ENCODE measurements around the gene GLDN. TPM values are rescaled to one million over a fixed set of nuclear protein-coding genes. Genes with fewer than 3 reads are reported as not detected.

Gene GLDN
- total RNA-seq: 1 to 10 TPM in 3 of 4 donors, under 1 TPM in 1; 0.07 to 1.7 (median 1.4) TPM
- polyA plus RNA-seq: 1 to 10 TPM in 1 of 3 donors, under 1 TPM in 2; 0.27 to 1.3 (median 0.77) TPM
- long read RNA-seq, donor 1: 0 reads
- long read RNA-seq, donor 2, partial matches to known transcripts: 0 of 1 reads
- long read RNA-seq, donor 2, other reads (novel, unspliced or antisense): 1 of 1 reads

DNA sequence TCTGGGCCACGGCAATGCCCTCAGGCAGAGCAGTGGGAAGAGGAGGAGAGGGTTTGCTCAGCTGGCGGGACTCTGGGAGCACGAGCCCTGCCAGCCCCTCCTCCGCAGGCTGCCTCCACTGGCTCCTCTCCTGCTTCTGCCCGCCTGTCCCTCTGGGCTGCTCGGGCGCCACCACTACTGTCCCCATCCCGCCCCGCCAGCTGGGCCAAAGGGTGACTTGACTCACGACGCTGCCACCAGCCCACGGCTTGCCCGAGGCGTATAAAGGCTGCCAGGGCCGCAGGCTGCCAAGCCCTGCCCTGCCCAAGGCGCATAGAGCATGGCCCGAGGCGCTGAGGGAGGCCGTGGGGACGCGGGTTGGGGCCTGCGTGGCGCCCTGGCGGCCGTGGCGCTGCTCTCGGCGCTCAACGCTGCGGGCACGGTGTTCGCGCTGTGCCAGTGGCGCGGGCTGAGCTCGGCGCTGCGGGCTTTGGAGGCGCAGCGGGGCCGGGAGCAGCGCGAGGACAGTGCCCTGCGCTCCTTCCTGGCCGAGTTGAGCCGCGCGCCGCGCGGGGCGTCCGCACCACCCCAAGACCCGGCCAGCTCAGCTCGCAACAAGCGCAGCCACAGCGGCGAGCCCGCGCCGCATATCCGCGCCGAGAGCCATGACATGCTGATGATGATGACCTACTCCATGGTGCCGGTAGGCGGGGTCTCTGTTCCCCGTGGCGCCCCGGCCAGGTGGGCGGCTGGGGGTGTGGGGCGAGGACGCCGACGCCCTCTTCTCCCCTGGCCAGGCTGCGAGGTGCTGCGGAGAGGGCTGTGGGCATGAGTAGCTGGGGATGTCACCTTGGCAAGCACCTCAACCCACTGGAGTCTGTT, at the start of gene GLDN:
TSS of gene GLDN (plus strand) at position 290 of the 861 bp plus-strand sequence. CDS start at position 320, 30 bp downstream.
- ATAC-seq: peak; percentile 53 to 95 (median 90)
- H3K4me3 ChIP-seq: peak within 1 kb of the TSS; percentile 60
- intact Hi-C loops (cut with DNase I): no loop called here
- no peaks in the 10 kb centered on the region for H3K9me3 ChIP-seq
- H3K4me1 ChIP-seq: no peaks in the 10 kb centered on the region
- peaks cover 0 to 10% (median 0%) of the 10 kb centered on the region in 3 donors for H3K27me3 ChIP-seq (ENCODE audit: insufficient read depth in 3 of 3, low read length in 2 of 3)
- WGBS, 3 donors: 4 to 8% (median 5%) methylated on average over 48 to 76 of the region's 76 CpGs
- no peak within 1 kb of the TSS for H3K27ac ChIP-seq
- DNase-seq: peak; percentile 53 to 80
- no peaks in the 10 kb centered on the region for H3K36me3 ChIP-seq (ENCODE audit: insufficient read depth in 1 of 2, low read depth in 1 of 2)
- TF ChIP-seq, protein P1, sequence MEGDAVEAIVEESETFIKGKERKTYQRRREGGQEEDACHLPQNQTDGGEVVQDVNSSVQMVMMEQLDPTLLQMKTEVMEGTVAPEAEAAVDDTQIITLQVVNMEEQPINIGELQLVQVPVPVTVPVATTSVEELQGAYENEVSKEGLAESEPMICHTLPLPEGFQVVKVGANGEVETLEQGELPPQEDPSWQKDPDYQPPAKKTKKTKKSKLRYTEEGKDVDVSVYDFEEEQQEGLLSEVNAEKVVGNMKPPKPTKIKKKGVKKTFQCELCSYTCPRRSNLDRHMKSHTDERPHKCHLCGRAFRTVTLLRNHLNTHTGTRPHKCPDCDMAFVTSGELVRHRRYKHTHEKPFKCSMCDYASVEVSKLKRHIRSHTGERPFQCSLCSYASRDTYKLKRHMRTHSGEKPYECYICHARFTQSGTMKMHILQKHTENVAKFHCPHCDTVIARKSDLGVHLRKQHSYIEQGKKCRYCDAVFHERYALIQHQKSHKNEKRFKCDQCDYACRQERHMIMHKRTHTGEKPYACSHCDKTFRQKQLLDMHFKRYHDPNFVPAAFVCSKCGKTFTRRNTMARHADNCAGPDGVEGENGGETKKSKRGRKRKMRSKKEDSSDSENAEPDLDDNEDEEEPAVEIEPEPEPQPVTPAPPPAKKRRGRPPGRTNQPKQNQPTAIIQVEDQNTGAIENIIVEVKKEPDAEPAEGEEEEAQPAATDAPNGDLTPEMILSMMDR (IDR thresholded peaks at IDR 0.05): no peak

DNA sequence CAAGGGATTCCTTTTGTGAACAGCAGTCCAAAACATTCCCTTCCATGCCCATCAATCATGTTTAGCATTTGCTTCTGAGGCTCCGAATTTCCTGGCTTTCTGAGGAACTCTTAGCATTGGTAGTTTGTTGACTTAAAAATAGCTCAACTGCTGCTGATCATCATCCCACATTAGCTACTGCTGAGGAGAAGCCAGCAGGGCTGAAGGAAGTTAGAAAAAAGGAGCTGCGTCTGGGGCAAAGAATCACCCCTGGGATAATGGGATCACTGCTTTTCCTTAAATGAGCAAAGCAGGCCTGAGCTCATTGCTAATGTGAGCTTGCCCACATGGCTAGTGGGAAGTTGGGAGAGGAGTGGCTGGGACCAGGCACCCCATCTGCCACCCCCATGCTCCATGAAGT, 42.8 kb upstream of the GLDN start:
- Histone ChIP-seq H3K9me3 (no peaks in the 10 kb centered on the region), H3K36me3 (ENCODE audit: insufficient read depth in 1 of 2, low read depth in 1 of 2) (no peaks in the 10 kb centered on the region), H3K4me1 (no peaks in the 10 kb centered on the region), H3K27ac (no peak overlapping the region), H3K27me3 (ENCODE audit: insufficient read depth in 3 of 3, low read length in 2 of 3) (no peaks in the 10 kb centered on the region), H3K4me3 (no peak overlapping the region)
- no peak for ATAC-seq
- TF ChIP-seq, protein P1 (IDR thresholded peaks at IDR 0.05): no peak
- WGBS, 3 donors: 24 to 36% (median 27%) methylated on average over 2 of the region's 2 CpGs
- intact Hi-C loops (cut with DNase I): no loop called here
- DNase-seq: no peak

DNA sequence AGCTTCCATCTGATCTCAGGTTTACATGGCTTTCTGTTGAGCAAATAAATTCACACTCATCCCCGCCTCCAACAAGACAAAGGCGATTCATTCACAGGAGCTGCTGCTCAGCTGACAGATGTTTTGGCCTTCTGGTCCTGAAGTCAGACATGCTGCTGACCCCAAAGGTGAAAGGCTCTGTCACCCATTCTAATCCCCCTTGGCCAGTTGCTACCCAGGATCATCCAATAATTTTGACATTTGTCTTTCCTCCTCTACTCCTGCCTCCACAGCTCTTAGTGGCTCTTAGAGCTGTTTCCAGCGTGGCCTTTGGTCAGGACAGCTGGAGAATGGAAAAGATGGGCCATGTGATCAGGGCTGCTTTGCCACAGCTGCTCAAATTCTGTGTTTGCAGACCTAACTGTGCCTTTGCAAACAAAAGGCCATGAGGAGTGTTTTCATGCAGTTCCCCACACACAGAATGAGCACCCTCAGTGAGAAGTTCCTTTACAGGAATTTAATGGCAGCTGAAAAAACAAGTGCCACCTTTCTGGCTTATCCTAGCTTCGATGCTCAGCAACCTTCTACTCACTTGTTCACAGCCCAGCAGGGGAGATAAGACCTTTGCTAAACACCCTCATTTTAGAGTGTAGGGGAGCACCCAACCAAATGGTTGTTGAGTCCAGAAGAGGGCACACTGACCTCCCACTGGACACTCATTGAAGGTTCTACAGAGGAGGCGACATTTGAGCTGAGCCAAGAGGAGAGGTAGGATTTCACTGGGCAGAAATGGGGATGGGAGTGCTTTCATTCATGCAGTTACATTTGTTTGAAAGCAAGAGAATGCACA, 42.1 kb upstream of the GLDN start:
- TF ChIP-seq, protein P1 (IDR thresholded peaks at IDR 0.05): no peak
- intact Hi-C loops (cut with DNase I): no loop called here
- DNase-seq: no peak
- 48 to 73% (median 53%) methylated on average over 5 of the region's 5 CpGs for WGBS, 3 donors
- no peak overlapping the region for H3K27ac ChIP-seq
- H3K9me3 ChIP-seq: no peaks in the 10 kb centered on the region
- no peaks in the 10 kb centered on the region for H3K36me3 ChIP-seq (ENCODE audit: insufficient read depth in 1 of 2, low read depth in 1 of 2)
- H3K4me1 ChIP-seq: no peaks in the 10 kb centered on the region
- ATAC-seq: no peak
- no peak overlapping the region for H3K4me3 ChIP-seq
- no peaks in the 10 kb centered on the region for H3K27me3 ChIP-seq (ENCODE audit: insufficient read depth in 3 of 3, low read length in 2 of 3)

DNA sequence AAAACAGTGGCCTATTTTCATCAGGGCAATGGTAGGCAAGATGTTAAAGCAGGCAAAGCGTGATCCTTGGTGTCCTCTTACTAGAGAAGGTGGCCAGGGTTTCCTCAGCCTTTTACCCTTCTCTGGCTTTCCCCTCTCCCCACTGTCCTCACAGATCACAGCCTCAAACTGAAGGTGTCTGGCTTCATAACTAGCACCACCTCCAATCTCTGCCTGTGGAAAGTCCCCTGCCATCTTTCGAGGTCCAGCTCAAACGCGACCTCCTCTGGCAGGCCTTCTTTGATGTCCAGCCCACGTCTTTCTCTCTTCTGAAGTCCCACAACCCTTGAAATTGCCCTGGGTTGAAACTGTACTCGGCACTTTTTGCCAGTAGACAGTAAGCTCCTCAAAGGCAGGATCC, 39.0 kb upstream of the GLDN start:
- Histone ChIP-seq H3K27ac (no peak overlapping the region), H3K4me1 (no peaks in the 10 kb centered on the region), H3K4me3 (no peak overlapping the region), H3K36me3 (ENCODE audit: insufficient read depth in 1 of 2, low read depth in 1 of 2) (no peaks in the 10 kb centered on the region), H3K9me3 (no peaks in the 10 kb centered on the region), H3K27me3 (ENCODE audit: insufficient read depth in 3 of 3, low read length in 2 of 3) (no peaks in the 10 kb centered on the region)
- TF ChIP-seq, protein P1 (IDR thresholded peaks at IDR 0.05): no peak
- ATAC-seq (no peak), DNase-seq (no peak)
- intact Hi-C loops (cut with DNase I): no loop called here
- 75 to 94% (median 93%) methylated on average over 6 of the region's 6 CpGs for WGBS, 3 donors

Measured in psoas muscle (tissue), 8 donors.